Left ventricle myocardium inferior (tissue), 1 donor: Measurements from ENCODE around the gene PKD2. TPM values are rescaled to one million over a fixed set of nuclear protein-coding genes. Genes with fewer than 3 reads are reported as not detected.
A peak's percentile ranks its signal among the peaks of the same experiment; 100 is the strongest.

Experiments
- DNase-seq: peaks from one replicate; pipeline ENCODE4 v3.0.0-alpha.2; 2020
- H3K27ac ChIP-seq: fragments of 200-600 bp; replicated peaks from 2 replicates; pipeline ENCODE4 v1.8.0; 2021
- H3K27me3 ChIP-seq: fragments of 200-600 bp; 2 replicates; pipeline ENCODE4 v1.8.0; 2021; ENCODE audit warnings: low read depth
- H3K36me3 ChIP-seq: fragments of 200-600 bp; 2 replicates; pipeline ENCODE4 v1.8.0; 2021
- H3K4me1 ChIP-seq: fragments of 200-600 bp; 2 replicates; pipeline ENCODE4 v1.8.0; 2021
- H3K4me3 ChIP-seq: fragments of 200-600 bp; 2 replicates; pipeline ENCODE4 v1.8.0; 2021; ENCODE audit warnings: mild to moderate bottlenecking, moderate library complexity
- H3K9me3 ChIP-seq: fragments of 200-600 bp; replicated peaks from 2 replicates; pipeline ENCODE4 v1.8.0; 2021
- CTCF ChIP-seq: fragments of 200-600 bp; IDR thresholded peaks from 2 replicates; pipeline ENCODE4 v1.8.0; 2021; ENCODE audit warnings: antibody characterized with exemption, mild to moderate bottlenecking, borderline replicate concordance
- intact Hi-C: fragments of 100-400 bp; cut with micrococcal nuclease; formaldehyde crosslinking; loops from one replicate; pipeline ENCODE4 v1.11.0; 2022
- total RNA-seq: library from RNA; stranded (reverse); fragmentation: NEBNext Ultra II Directional; extraction: Animal tissue kit (Norgen Biotek cat#: 25700); gene quantifications from one replicate; pipeline ENCODE4 v1.2.1, GENCODE V29; 2021
- donor health status: DM: no; HTN: yes; CAD: no; lungs with severe emphysema.

The PKD2 gene
- total RNA-seq, 1 donor from 2014 or later: 11.7 TPM

DNA sequence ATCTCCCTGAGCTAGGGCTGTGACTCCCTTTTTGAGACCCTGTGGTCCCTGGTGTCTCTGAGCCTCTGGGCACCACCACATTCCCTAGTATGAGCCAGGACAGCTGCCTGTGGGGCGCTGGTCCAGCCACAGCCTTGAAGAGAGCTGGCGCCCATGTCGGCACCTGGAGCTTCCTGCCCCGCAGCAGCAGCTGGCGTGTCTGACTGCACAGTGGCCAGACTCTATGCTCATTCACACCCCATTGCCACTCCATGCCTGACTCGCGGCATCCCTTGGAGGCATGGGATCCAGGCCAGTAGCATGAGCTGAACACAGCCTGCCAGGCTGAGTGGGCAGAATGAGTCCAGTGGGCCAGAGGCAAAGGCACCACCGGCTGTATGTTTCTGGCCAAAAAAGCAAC is 40.2 kb upstream of the PKD2 start:
- Histone ChIP-seq H3K36me3 (no peaks in the 10 kb centered on the region), H3K4me1 (no peaks in the 10 kb centered on the region), H3K27me3 (peaks cover 12% of the 10 kb centered on the region), H3K9me3 (no peaks in the 10 kb centered on the region), H3K4me3 (no peak overlapping the region), H3K27ac (no peak overlapping the region)
- no peak for TF ChIP-seq CTCF
- no peak for DNase-seq
- intact Hi-C loops: no loop called here

GRCh38 chr4:87970121-87970520 is 37.3 kb upstream of the PKD2 start:
- intact Hi-C loops: loop anchor here (5.0 kb wide), 1 partner anchor 118 kb away; no protein-coding TSS in a partner anchor
- Histone ChIP-seq H3K27me3 (peaks cover 19% of the 10 kb centered on the region), H3K4me1 (no peaks in the 10 kb centered on the region), H3K9me3 (no peaks in the 10 kb centered on the region), H3K4me3 (no peak overlapping the region), H3K36me3 (no peaks in the 10 kb centered on the region), H3K27ac (no peak overlapping the region)
- TF ChIP-seq CTCF: no peak
- no peak for DNase-seq

GRCh38 chr4:87971866-87972265 is 35.6 kb upstream of the PKD2 start:
- Histone ChIP-seq H3K4me1 (no peaks in the 10 kb centered on the region), H3K27me3 (peaks cover 21% of the 10 kb centered on the region), H3K27ac (no peak overlapping the region), H3K9me3 (no peaks in the 10 kb centered on the region), H3K36me3 (no peaks in the 10 kb centered on the region), H3K4me3 (no peak overlapping the region)
- no peak for TF ChIP-seq CTCF
- intact Hi-C loops: loop anchor here (5.0 kb wide), 1 partner anchor 120 kb away; no protein-coding TSS in a partner anchor
- no peak for DNase-seq

- peak overlapping the region; percentile 13 for H3K4me3 ChIP-seq
- intact Hi-C loops: loop anchor here (5.0 kb wide), 1 partner anchor 121 kb away; no protein-coding TSS in a partner anchor
- no peak overlapping the region for H3K27ac ChIP-seq
These were observed 33.9 kb upstream of the PKD2 start for GRCh38 chr4:87973283-87974169.

More at GRCh38 chr4:87973283-87974169, 33.9 kb upstream of the PKD2 start:
- Histone ChIP-seq H3K4me1 (no peaks in the 10 kb centered on the region), H3K36me3 (no peaks in the 10 kb centered on the region), H3K27me3 (peaks cover 17% of the 10 kb centered on the region), H3K9me3 (no peaks in the 10 kb centered on the region)
- peak; percentile 90 for TF ChIP-seq CTCF
- peak; percentile 30 for DNase-seq
